Mucosa of rectum (tissue), 2 donors: Measurements from ENCODE around the gene MGRN1.
A peak's percentile ranks its signal among the peaks of the same experiment; 100 is the strongest.

Experiments
- H3K27ac ChIP-seq, 2 donors: one replicate each; pipeline ENCODE4 v1.7.0; 2013; ENCODE audit warnings: inconsistent platforms in 2 of 2, low read depth in 2 of 2, low read length in 2 of 2
- H3K27me3 ChIP-seq, 2 donors: one replicate each; pipeline ENCODE4 v1.7.0; 2013; ENCODE audit warnings: low read length in 2 of 2; ENCODE audit not compliant: control insufficient read depth in 2 of 2, insufficient read depth in 2 of 2
- H3K36me3 ChIP-seq, 2 donors: one replicate each; pipeline ENCODE4 v1.7.0; 2013; ENCODE audit warnings: low read length in 2 of 2; ENCODE audit not compliant: control insufficient read depth in 2 of 2, insufficient read depth in 2 of 2
- H3K4me1 ChIP-seq, 2 donors: one replicate each; pipeline ENCODE4 v1.7.0; 2013; ENCODE audit warnings: low read length in 2 of 2, mild to moderate bottlenecking in 1 of 2; ENCODE audit not compliant: control insufficient read depth in 2 of 2, insufficient read depth in 2 of 2
- H3K4me3 ChIP-seq, 2 donors: one replicate each; pipeline ENCODE4 v1.7.0; 2013; ENCODE audit warnings: low read length in 2 of 2
- H3K9ac ChIP-seq, 2 donors: one replicate each; pipeline ENCODE4 v1.7.0; 2013; ENCODE audit warnings: low read length in 2 of 2, low read depth in 1 of 2, mild to moderate bottlenecking in 1 of 2
- H3K9me3 ChIP-seq, 2 donors: one replicate each; pipeline ENCODE4 v1.7.0; 2013; ENCODE audit warnings: low read length in 2 of 2; ENCODE audit not compliant: control insufficient read depth in 2 of 2
- donor health status: healthy.
- donor health status: Normal muscosa, but diverticular disease.

MGRN1 gene

DNA sequence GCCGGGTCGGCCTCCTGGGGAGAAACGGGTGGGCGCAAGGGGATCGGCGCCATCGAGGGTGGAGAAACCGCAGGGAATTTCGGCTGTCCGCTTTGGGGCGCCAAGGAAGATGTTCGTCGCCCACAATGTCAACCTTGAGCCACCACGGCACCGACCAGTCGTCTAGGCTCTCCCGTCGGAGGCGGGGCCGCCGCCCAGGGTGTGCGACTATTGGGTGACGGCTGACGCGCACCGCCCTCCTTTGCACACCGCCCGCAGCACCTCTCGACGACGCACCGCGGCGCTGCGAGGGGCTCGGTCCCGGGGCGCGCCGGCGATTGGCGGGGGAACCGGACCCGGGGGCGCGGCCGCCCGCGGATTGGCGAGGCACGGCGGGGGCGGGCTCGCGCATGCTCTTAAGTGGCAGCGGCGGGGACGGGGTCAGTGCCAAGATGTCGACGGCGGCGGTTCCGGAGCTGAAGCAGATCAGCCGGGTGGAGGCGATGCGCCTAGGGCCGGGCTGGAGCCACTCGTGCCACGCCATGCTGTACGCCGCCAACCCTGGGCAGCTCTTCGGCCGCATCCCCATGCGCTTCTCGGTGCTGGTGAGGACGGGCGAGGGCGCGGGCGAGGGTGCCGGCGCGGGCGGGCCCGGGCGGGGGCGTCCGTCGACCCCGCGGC is 68.8 kb downstream of the MGRN1 start, which contains the start of gene NUDT16L1:
Gene NUDT16L1 (plus strand): TSS at position 267 of the 660 bp plus-strand sequence. CDS start 165 bp downstream, at position 432.
- peak within 1 kb of the TSS; percentile 87 to 93 for H3K27ac ChIP-seq
- no peaks in the 10 kb centered on the region for H3K27me3 ChIP-seq
- peaks cover 16 to 19% of the 10 kb centered on the region in 2 donors for H3K4me1 ChIP-seq
- peak within 1 kb of the TSS; percentile 80 to 96 for H3K4me3 ChIP-seq
- no peaks in the 10 kb centered on the region for H3K9me3 ChIP-seq
- peaks cover 23 to 32% of the 10 kb centered on the region in 2 donors for H3K36me3 ChIP-seq
- H3K9ac ChIP-seq, result peak within 1 kb of the TSS; percentile 79 to 89

DNA sequence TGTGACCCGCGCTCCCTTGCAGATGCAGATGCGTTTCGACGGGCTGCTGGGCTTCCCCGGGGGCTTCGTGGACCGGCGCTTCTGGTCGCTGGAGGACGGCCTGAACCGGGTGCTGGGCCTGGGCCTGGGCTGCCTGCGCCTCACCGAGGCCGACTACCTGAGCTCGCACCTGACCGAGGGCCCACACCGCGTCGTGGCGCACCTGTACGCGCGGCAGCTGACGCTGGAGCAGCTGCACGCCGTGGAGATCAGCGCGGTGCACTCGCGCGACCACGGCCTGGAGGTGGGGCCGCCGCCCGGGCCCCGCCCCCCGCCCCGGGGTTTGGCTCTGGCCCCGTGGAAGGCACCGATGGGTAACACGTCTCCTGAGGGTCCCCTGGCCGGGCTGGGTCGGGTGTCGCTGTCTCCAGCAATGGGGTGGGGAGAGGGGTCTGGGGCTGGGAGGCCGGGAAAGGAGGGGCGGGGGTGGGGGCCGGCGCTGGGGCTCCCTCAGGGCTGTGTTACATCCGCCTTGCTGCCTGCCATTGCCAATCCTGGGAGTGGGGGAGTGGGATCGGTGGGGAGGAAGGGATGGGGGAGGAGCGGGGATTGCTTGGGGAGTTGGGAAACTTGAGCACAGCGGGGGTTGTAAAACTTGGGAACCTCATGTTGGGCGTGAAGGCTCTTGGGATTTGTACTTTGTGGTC is 69.5 kb downstream of the MGRN1 start:
- H3K9me3 ChIP-seq, result no peaks in the 10 kb centered on the region
- peaks cover 25 to 31% of the 10 kb centered on the region in 2 donors for H3K36me3 ChIP-seq
- peak overlapping the region; percentile 79 to 96 for H3K4me3 ChIP-seq
- H3K27ac ChIP-seq, result peak overlapping the region; percentile 87 to 93
- peak overlapping the region; percentile 79 to 89 for H3K9ac ChIP-seq
- no peaks in the 10 kb centered on the region for H3K27me3 ChIP-seq
- H3K4me1 ChIP-seq, result peaks cover 16 to 19% of the 10 kb centered on the region in 2 donors

DNA sequence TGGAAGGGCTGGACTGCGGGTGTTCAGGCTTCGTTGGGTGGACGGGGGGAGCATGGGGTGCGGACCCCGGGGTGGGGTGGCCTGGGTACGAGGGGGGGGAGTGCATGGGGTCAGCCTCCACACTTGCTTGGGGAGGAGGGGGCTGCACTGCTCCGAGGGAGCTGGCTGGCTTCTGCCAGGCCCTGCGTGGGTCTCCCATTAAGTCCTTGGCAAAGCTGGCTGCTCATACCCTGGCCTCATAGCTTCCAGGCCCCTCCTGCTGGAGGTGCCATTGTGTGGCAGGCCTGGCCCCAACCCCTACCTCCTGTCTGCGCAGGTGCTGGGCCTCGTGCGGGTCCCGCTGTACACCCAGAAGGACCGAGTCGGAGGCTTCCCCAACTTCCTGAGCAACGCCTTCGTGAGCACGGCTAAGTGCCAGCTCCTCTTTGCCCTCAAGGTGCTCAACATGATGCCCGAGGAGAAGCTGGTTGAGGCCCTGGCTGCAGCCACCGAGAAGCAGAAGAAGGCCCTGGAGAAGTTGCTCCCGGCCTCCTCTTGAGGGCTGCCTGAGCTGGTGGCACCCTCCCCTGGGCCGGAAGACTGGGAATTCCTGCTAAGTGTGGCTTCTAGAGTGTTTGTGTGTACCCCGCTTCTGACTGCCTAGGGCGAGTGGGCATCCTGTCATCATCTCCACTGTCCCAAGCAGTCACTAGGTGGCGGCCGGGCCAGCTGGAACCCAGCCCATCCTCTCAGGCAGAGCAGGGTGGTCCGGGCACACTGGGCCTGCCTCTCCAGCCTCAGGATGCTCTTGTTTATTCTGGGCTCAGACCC is 70.2 kb downstream of the MGRN1 start:
- Histone ChIP-seq H3K27me3 (no peaks in the 10 kb centered on the region), H3K4me1 (peaks cover 16 to 19% of the 10 kb centered on the region in 2 donors), H3K9me3 (no peaks in the 10 kb centered on the region), H3K36me3 (peaks cover 29 to 36% of the 10 kb centered on the region in 2 donors), H3K4me3 (peak overlapping the region; percentile 60 to 96), H3K27ac (no peak overlapping the region), H3K9ac (no peak overlapping the region)

DNA sequence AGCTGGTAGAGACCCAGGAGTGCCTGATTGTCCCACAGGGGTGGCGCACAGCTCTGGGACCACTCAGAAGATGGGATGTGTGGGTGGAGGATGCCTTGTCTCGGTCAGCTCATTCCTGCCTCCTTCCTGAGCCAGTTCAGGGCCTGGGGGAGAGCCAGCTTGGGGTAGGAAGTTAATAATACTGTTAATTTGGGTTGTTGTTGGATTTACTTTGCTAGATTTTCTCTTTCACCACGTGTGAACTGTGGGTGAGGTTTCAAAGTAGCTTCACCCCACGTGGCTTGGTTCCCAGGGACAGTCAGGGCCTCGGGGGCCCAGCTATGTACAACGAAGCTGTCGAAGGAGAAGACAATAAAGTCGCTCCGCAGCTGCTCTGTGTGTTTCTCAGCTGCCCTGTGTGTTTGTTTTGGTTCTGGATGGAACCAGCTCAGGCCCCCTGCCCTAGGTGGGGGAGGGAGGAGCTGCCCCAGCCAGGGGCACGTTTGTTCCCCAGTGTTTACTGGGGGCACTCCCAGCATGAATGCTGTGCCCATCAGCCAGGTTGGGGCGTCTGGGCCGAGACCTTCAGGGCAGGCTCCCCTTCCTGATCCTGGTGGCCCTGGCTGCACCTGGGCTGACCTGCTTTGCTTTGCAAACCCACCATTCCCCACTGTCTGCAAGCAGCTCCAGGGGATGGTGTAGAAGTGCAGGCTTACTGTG is 71.0 kb downstream of the MGRN1 start:
- Histone ChIP-seq H3K27me3 (no peaks in the 10 kb centered on the region), H3K4me1 (peaks cover 16 to 19% of the 10 kb centered on the region in 2 donors), H3K9ac (no peak overlapping the region), H3K9me3 (no peaks in the 10 kb centered on the region), H3K36me3 (peaks cover 34 to 43% of the 10 kb centered on the region in 2 donors), H3K4me3 (no peak overlapping the region), H3K27ac (no peak overlapping the region)

DNA sequence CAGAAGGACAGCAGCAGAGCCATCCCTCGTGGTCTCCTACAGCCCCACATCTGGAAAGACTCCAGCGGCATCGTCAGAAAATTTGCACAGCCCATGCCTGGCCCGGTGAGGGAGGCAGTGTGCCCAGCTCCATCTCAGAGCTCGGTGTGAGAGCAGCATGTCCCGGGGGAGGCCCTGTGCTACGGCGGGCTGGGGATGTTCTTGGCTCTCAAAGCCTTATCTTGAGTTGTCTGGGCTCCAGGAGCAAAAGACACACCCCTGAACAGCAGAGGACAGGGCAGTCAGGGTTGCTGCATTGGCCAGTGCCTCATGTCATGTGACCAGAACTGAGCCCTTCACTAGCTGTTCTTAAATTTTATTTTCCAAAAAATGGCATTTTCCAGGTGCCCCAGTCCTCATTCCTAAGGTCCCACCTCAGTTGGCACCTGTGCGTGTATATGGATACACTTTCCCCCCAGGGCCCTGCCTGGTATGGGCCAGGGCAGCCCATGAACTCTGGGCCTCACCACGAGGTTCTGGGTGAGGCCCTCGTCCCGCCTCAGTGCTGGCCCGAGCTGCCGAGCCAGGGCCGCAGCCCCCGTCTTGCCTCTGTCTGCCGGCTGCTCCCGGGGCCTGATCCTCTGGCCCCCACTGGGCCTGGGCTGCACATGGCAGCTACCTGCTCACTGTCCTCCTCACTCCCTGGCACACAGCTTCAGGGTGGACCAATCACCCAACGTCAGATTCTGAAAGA is 71.7 kb downstream of the MGRN1 start:
- H3K9ac ChIP-seq, result no peak overlapping the region
- no peak overlapping the region for H3K27ac ChIP-seq
- peaks cover 35 to 46% of the 10 kb centered on the region in 2 donors for H3K36me3 ChIP-seq
- no peaks in the 10 kb centered on the region for H3K27me3 ChIP-seq
- H3K4me3 ChIP-seq, result no peak overlapping the region
- no peaks in the 10 kb centered on the region for H3K9me3 ChIP-seq
- H3K4me1 ChIP-seq, result peaks cover 19 to 22% of the 10 kb centered on the region in 2 donors

DNA sequence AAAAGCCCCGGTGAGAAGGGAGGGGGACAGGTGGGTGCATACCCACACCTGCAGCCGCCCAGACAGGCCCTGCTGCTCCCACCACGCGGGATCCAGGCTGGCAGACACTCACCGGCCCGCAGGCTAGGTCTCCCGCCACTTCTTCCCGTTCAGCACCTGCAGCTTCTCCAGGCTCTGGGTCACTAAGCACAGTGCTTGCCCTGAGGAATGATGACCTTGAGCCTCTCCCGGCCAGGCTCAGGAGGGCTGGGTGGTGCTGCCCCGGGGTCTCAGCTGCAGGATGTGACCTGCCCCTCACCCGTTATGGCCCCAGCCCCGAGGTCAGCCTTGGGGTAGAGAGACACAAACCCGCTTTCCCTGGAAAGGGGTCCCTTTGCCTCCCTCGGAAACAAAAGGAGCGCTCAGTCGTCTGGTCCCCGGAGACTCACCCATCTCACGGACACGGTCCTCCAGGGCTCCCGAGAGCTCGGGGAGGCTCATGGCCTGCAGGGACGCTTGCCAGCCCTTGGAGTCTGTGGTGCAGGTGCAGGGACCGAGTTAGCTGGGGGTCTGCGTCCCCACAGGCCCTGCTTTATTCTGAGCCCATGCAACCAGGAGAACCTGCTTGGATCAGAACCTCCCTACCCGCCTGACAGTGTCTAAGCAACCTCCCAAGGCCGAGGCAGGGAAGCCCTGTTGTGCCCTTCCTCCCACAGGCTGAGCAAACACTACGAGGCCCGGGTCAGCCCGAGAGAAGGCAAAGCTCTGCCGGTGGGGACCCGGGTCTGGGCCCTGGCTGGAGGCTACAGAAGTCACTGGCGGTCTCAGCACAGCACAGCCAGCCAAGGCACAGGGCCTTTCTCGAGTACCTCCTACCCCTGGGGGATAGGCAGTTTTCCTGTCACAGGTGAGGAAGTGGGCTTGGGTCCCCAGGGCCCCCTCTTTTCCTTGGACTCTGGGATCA is 72.5 kb downstream of the MGRN1 start:
- Histone ChIP-seq H3K27me3 (no peaks in the 10 kb centered on the region), H3K36me3 (peaks cover 35 to 46% of the 10 kb centered on the region in 2 donors), H3K9ac (no peak overlapping the region), H3K4me3 (no peak overlapping the region), H3K27ac (no peak overlapping the region), H3K9me3 (no peaks in the 10 kb centered on the region), H3K4me1 (peaks cover 25 to 29% of the 10 kb centered on the region in 2 donors)

DNA sequence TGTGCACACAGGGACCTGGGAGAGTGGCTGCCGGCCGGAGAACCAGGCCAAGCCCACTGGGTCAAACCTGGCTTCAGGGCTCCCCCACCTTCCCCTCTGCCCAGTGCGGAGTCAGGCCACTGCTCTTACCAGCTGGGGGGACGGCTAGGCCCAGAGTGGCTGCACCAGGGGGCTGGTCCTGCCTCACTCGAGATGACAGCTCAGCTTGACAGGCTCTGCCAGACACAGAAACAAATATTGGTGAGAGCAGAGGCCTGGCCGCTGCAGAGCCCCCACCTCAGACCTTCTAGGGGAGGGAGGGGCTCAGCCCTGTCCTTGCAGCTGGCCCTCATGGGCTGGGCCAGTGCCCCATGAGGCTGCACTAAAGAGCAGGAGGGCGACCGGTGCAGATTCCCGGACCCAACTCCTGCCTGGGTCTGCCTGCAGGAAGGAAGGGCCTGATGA is 73.2 kb downstream of the MGRN1 start:
- Histone ChIP-seq H3K27me3 (no peaks in the 10 kb centered on the region), H3K36me3 (peaks cover 35 to 46% of the 10 kb centered on the region in 2 donors), H3K9ac (no peak overlapping the region), H3K27ac (no peak overlapping the region), H3K9me3 (no peaks in the 10 kb centered on the region), H3K4me3 (no peak overlapping the region), H3K4me1 (peaks cover 25% of the 10 kb centered on the region in 2 donors)

DNA sequence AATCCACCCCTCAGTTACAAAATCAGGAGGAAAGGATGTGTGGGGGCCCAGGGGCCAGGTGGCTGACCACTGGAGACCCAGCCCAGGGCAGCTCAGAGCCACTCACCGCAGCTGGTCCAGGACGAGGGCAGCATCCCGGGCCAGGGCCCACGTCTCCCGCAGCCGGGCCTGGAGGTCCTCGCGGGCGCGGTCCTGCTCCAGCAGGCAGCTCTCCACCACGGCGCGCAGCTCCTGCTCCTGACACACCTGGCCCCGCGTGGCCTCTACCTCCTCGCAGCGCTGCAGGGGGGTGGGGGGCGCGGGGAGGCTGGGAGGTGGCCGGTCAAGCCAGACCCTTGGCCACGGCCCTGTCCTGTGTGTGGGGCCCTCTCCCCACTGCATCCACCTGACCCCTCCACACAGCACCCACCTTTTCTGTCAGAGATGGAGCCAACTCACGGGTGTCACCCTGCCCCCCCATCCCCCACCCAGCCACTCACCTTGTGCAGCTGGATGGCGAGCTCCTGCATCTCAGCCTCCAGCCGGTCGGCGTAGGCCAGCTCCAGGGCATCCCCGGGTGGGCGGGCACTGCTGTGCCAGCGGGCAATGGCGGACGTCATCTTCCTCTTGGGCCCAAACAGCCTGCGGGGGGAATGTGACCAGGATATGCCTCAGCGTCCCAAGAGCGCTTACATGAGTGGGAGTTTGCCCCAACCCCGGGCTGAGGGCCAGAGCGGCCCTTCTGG is 73.9 kb downstream of the MGRN1 start:
- Histone ChIP-seq H3K27me3 (no peaks in the 10 kb centered on the region), H3K4me1 (peaks cover 22 to 23% of the 10 kb centered on the region in 2 donors), H3K36me3 (peaks cover 35 to 46% of the 10 kb centered on the region in 2 donors), H3K27ac (no peak overlapping the region), H3K9ac (no peak overlapping the region), H3K4me3 (no peak overlapping the region), H3K9me3 (no peaks in the 10 kb centered on the region)
